ENCODE data around the gene RAB31.

The RAB31 gene

GRCh38 chr18:9696112-9696511 is 12.0 kb upstream of the RAB31 start:
- H2AFZ ChIP-seq: no peak overlapping the region

GRCh38 chr18:9696701-9697100 is 11.4 kb upstream of the RAB31 start:
- H3K27ac ChIP-seq: no peak overlapping the region
- no peak overlapping the region for H3K4me3 ChIP-seq (ENCODE audit: low read depth, low read length)

More at GRCh38 chr18:9696112-9696511, 12.0 kb upstream of the RAB31 start:
- Histone ChIP-seq H3K36me3 (ENCODE audit: control insufficient read depth, insufficient read depth, low read length) (no peaks in the 10 kb centered on the region), H3K9me3 (ENCODE audit: control insufficient read depth, low read length) (no peaks in the 10 kb centered on the region), H3K27ac (no peak overlapping the region), H3K4me2 (ENCODE audit: low read length) (no peak overlapping the region), H3K4me1 (no peaks in the 10 kb centered on the region), H3K27me3 (ENCODE audit: control insufficient read depth, insufficient read depth, low read length) (no peaks in the 10 kb centered on the region), H3K79me2 (no peaks in the 10 kb centered on the region), H3K9ac (no peak overlapping the region), H3K4me3 (ENCODE audit: low read depth, low read length) (no peak overlapping the region)
- TF ChIP-seq CTCF (IDR thresholded peaks at IDR 0.05): no peak

GRCh38 chr18:9697121-9697520 is 11.0 kb upstream of the RAB31 start:
- Histone ChIP-seq H3K4me1 (no peaks in the 10 kb centered on the region), H3K79me2 (no peaks in the 10 kb centered on the region)

More at GRCh38 chr18:9696701-9697100, 11.4 kb upstream of the RAB31 start:
- H3K36me3 ChIP-seq (ENCODE audit: control insufficient read depth, insufficient read depth, low read length): no peaks in the 10 kb centered on the region
- no peaks in the 10 kb centered on the region for H3K4me1 ChIP-seq
- no peaks in the 10 kb centered on the region for H3K27me3 ChIP-seq (ENCODE audit: control insufficient read depth, insufficient read depth, low read length)
- no peak overlapping the region for H3K4me2 ChIP-seq (ENCODE audit: low read length)
- no peak for TF ChIP-seq CTCF (IDR thresholded peaks at IDR 0.05)
- no peak overlapping the region for H3K9ac ChIP-seq
- no peaks in the 10 kb centered on the region for H3K79me2 ChIP-seq
- H3K9me3 ChIP-seq (ENCODE audit: control insufficient read depth, low read length): no peaks in the 10 kb centered on the region
- no peak overlapping the region for H2AFZ ChIP-seq

GRCh38 chr18:9698497-9698896 is 9.6 kb upstream of the RAB31 start:
- no peaks in the 10 kb centered on the region for H3K9me3 ChIP-seq (ENCODE audit: control insufficient read depth, low read length)
- H3K4me3 ChIP-seq (ENCODE audit: low read depth, low read length): no peak overlapping the region
- no peak overlapping the region for H2AFZ ChIP-seq
- H3K79me2 ChIP-seq: no peaks in the 10 kb centered on the region
- TF ChIP-seq CTCF (IDR thresholded peaks at IDR 0.05): no peak
- H3K9ac ChIP-seq: no peak overlapping the region
- H3K36me3 ChIP-seq (ENCODE audit: control insufficient read depth, insufficient read depth, low read length): no peaks in the 10 kb centered on the region
- no peaks in the 10 kb centered on the region for H3K27me3 ChIP-seq (ENCODE audit: control insufficient read depth, insufficient read depth, low read length)
- H3K4me1 ChIP-seq: no peaks in the 10 kb centered on the region
- H3K4me2 ChIP-seq (ENCODE audit: low read length): no peak overlapping the region
- no peak overlapping the region for H3K27ac ChIP-seq

More at GRCh38 chr18:9697121-9697520, 11.0 kb upstream of the RAB31 start:
- Histone ChIP-seq H3K36me3 (ENCODE audit: control insufficient read depth, insufficient read depth, low read length) (no peaks in the 10 kb centered on the region), H3K27me3 (ENCODE audit: control insufficient read depth, insufficient read depth, low read length) (no peaks in the 10 kb centered on the region), H3K4me2 (ENCODE audit: low read length) (no peak overlapping the region), H3K27ac (no peak overlapping the region), H3K4me3 (ENCODE audit: low read depth, low read length) (no peak overlapping the region), H3K9ac (no peak overlapping the region), H2AFZ (no peak overlapping the region), H3K9me3 (ENCODE audit: control insufficient read depth, low read length) (no peaks in the 10 kb centered on the region)
- no peak for TF ChIP-seq CTCF (IDR thresholded peaks at IDR 0.05)

- no peaks in the 10 kb centered on the region for H3K9me3 ChIP-seq (ENCODE audit: control insufficient read depth, low read length)
Measured at GRCh38 chr18:9700261-9700796, 7.8 kb upstream of the RAB31 start.

More at GRCh38 chr18:9700261-9700796, 7.8 kb upstream of the RAB31 start:
- no peak overlapping the region for H2AFZ ChIP-seq
- no peaks in the 10 kb centered on the region for H3K4me1 ChIP-seq
- no peak overlapping the region for H3K4me2 ChIP-seq (ENCODE audit: low read length)
- no peaks in the 10 kb centered on the region for H3K79me2 ChIP-seq
- no peak for TF ChIP-seq CTCF (IDR thresholded peaks at IDR 0.05)
- no peak overlapping the region for H3K27ac ChIP-seq
- no peaks in the 10 kb centered on the region for H3K27me3 ChIP-seq (ENCODE audit: control insufficient read depth, insufficient read depth, low read length)
- no peaks in the 10 kb centered on the region for H3K36me3 ChIP-seq (ENCODE audit: control insufficient read depth, insufficient read depth, low read length)
- no peak overlapping the region for H3K9ac ChIP-seq
- no peak overlapping the region for H3K4me3 ChIP-seq (ENCODE audit: low read depth, low read length)
